Left renal pelvis (tissue), 4 donors: ENCODE data around the gene RBM22. TPM values are rescaled to one million over a fixed set of nuclear protein-coding genes. Genes with fewer than 3 reads are reported as not detected.

ENCODE experiments used
- DNase-seq, 4 donors: peaks; one replicate each; pipeline ENCODE4 v3.0.0-alpha.2; 2013; ENCODE audit warnings: low read depth in 4 of 4, low spot score in 3 of 4
- polyA plus RNA-seq, 4 donors: library from polyadenylated mRNA; unstranded; fragments of 120-200 nt; gene quantifications; one replicate each; pipeline ENCODE4 v1.2.1, GENCODE V29; 2013; ENCODE audit not compliant: insufficient read length in 4 of 4

Gene RBM22
- polyA plus RNA-seq, 4 donors = 67.4 to 85.3 (median 80.4) TPM

- DNase-seq = no peak
Measured at GRCh38 chr5:150672884-150673275, 28.0 kb downstream of the RBM22 start.

DNA sequence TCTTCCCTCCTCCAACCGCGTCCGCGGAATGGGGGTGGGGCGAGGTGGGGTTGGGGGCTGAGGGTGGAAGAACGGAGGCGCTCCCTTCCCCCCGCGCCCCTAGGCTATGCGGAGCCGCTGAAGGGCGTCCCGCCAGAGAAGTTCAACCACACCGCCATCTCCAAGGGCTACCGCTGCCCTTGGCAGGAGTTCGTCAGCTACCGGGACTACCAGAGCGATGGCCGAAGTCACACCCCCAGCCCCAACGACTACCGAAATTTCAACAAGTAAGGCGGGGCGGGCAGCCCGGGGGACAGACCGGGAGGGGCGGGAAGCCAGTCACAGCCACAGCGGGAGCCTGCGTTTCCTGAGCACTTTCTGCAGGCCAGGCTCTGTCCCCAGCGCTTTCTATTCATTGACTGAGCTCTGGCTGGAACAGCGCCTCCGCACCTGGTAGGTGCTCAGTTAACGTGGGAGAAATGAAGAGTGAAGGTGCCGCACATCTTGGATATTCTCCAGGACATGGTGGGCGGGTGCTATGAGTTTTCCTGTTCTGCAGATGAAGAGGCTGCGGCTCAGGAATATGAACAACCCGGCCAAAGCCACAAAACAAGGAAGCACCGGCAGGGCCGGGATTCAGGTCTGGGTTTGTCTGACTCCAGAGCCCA is 28.5 kb downstream of the RBM22 start:
- no peak for DNase-seq

DNA sequence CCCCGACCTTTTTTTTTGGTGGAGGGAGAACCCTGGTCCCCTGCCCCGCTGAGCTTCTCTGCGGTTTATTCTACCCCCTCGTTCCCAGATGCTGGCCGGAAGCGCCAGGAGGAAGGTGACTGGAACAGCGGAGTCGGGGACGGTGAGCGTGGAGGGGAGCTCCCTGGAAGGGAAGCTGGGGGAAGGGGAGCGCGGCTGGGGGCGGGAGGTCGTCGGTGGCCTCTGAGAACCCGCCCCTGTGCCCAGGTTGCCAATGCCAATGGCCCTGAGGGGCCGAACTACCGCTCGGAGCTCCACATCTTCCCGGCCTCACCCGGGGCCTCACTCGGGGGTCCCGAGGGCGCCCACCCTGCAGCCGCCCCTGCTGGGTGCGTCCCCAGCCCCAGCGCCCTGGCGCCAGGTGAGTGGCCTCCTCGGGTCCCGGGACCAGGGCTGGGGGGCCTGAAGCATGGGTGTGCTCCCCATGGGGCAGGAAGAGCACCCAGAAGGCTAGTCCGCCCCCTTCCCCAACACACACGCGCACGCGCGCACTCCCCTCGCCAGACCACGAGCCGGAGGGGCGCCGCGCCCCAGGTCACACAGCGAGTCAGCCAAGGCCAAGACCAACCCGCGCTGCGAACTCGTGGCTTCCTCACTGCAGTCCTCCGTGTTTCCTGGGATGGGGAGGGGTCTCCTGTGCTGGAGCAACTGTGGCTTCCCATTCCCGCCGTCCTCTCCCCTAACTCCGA is 29.2 kb downstream of the RBM22 start:
- DNase-seq = no peak

GRCh38 chr5:150670948-150671310 is 29.9 kb downstream of the RBM22 start:
- no peak for DNase-seq

- no peak for DNase-seq
Measured at GRCh38 chr5:150670275-150670947, 30.5 kb downstream of the RBM22 start.

- no peak for DNase-seq
Measured at GRCh38 chr5:150665044-150665443, 35.8 kb downstream of the RBM22 start.

DNA sequence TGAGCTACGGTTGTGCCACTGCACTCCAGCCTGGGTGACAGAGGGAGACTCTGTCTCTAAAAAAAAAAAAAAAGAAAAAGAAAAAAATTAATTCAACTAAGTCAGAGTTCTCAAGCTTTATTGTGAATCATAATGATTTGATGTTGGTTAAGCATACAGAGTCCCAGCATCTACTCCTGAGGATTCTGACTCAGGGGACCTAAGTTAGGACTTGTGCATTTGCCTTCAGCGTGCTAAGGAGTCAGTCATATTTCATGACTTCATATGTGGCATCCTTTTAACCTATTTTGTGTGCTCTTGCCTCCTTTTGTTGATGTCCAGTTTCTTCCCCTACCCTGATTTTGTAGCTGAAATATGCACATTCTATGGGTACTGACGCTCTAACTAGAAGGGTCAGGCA is 36.9 kb downstream of the RBM22 start:
- DNase-seq = no peak

- DNase-seq = no peak
Measured at GRCh38 chr5:150662731-150663516, 37.9 kb downstream of the RBM22 start.

DNA sequence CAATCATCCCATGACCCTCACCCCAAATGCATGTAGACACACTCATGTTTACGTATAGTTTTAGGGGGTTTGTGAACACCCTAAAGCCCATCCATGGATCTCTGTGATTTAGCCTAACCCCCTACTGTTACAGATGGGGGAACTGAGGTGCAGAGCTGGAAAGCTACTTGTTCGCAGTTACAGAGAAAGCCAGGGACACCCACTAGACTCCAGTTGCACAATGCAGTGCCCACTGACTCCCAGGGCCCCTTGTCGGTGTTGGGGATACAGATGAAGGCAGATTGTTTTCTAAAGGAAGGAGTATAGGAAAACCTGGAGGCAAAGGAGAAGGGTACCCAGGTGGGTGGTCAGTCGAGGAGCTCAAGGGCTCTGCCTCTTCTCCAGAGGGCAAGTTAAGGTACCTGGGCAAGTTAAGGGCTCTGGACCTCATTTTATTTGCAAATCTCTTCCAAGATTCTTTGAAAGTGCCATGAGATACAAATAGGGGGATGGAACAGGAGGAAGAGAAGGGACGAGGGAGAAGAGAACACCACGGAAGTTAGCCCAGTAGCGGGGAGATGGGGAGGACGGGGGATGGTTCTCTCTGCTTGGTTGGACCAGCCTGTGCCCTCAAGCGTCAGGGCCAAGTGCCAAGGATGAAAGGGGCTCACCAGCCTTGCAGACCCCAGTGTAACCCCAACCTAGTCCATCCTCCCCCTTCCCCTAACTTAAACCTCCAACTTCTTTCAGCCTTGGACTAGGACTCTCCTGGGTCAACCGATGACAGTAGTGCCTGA is 38.9 kb downstream of the RBM22 start:
- no peak for DNase-seq

DNA sequence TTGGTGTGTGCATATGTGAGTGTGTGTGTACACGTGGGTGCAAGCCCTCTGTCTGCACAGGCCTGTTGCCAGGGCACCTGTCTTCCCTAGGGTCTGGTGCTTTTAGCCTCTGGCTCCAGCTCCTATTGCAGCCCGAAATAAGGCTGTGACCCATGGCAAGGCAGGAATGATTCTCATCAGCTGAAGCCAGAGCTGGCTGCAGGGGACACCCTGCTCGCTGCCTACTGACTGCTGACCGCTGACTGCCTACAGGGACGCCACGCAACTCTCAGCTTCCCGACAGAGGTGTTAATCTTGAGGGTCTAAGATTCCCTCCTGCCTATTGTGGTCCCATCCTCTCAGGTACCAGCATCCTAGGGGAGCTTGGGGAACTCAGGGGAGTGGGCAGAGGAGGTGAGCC is 39.8 kb downstream of the RBM22 start, which contains the start of gene MYOZ3:
TSS of gene MYOZ3 (plus strand) at position 166 of the 400 bp plus-strand sequence. CDS start 1,691 bp downstream, outside the sequence.
- DNase-seq = no peak

DNA sequence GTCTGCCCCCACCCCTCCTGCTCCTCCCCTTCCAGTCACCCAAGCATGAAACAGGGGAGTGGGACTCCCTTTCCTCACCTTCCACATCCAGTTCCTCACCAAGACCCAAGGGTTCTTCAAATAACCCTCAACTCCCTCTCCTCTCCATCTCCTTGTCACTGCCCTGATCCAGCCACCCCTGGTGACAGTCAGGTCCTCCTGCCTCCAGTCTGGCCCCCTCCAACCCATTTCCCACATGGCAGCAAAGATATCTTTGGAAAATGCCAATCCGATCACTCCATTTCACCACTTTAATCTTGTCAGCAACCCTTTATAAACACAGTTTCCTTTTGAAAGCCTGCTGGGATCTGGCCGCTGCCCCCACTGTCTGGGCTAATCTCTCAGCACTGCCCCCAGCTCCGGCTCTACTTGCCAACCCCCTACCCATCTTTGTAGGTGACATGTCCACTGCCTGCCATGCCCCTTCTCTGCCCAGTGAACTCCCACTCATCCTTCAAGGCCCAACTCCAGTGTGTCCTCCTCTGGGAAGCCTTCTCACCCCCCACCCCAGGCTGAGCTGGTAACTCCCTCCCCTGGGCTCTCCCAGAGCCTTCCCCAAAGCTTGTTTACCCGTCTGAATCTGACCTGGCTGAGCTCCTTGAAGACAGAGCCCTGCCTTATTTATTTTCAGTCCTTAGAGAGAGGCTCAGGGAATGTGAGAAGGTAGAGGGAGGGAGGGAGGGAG is 40.6 kb downstream of the RBM22 start:
- DNase-seq = no peak

- DNase-seq = no peak
Measured at GRCh38 chr5:150659360-150660107, 41.3 kb downstream of the RBM22 start.

GRCh38 chr5:150658699-150659265 is 42.1 kb downstream of the RBM22 start:
- no peak for DNase-seq

DNA sequence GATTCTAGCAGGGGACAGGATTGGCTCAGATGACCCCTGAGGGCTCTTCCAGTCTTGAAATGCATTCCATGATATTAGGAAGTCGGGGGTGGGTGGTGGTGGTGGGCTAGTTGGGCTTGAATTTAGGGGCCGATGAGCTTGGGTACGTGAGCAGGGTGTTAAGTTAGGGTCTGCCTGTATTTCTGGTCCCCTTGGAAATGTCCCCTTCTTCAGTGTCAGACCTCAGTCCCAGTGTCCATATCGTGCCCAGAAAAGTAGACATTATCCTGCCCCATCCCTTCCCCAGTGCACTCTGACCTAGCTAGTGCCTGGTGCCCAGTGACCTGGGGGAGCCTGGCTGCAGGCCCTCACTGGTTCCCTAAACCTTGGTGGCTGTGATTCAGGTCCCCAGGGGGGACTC is 42.7 kb downstream of the RBM22 start:
- DNase-seq = no peak

DNA sequence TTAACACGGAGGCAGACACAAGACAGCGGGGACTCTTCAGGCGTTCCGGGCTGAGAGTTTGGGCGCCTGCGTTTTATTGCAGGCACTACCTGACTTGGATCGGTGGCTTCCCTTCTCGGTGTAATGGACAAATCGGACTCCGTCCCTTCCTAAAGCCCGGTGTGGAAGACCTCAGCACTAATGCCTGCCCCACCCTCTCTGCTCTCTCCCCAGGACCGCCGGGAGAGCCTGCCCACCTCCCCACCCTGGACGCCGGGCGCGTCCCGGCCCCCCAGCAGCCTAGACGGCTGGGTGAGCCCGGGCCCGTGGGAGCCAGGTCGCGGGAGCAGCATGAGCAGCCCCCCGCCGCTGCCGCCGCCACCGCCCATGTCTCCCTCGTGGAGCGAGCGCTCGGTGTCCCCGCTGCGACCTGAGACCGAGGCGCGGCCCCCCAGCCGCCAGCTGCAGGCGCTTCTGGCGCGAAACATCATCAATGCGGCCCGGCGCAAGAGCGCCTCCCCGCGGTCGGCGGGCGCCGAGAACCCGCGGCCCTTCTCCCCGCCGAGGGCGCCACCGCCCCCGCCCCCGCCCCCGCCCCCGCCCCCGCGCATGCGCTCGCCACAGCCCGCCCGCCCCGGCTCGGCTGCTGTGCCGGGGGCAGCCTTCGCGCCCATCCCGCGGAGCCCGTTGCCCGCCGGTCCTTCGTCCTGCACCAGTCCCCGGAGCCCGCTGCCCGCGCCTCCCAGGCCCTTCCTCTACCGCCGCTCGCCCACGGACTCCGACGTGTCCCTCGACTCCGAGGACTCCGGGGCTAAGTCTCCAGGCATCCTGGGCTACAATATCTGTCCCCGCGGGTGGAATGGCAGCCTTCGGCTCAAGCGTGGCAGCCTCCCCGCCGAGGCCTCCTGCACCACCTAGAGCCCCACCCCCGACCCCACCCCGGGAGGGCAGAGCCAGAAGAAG is 44.4 kb downstream of the RBM22 start:
- DNase-seq = no peak

DNA sequence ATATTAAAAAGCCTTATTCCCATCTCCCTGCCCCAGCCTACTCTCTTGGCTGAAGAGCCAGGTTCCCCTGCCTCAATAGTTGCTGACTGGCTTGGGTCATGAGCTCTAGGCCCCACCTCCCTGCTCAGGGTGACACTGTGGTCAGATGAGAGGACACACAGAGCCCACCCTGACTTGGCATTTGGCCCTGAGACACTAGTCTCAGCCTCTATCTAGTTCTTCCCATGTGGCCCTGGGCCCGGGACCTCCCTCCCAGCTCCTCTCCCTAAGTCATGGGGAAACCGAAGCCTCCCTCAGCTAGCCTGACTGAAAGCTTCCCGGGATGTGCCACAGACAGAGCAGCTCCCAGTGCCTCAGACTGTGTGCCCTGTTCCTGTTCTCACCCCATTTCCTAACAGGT is 45.6 kb downstream of the RBM22 start:
- no peak for DNase-seq

DNA sequence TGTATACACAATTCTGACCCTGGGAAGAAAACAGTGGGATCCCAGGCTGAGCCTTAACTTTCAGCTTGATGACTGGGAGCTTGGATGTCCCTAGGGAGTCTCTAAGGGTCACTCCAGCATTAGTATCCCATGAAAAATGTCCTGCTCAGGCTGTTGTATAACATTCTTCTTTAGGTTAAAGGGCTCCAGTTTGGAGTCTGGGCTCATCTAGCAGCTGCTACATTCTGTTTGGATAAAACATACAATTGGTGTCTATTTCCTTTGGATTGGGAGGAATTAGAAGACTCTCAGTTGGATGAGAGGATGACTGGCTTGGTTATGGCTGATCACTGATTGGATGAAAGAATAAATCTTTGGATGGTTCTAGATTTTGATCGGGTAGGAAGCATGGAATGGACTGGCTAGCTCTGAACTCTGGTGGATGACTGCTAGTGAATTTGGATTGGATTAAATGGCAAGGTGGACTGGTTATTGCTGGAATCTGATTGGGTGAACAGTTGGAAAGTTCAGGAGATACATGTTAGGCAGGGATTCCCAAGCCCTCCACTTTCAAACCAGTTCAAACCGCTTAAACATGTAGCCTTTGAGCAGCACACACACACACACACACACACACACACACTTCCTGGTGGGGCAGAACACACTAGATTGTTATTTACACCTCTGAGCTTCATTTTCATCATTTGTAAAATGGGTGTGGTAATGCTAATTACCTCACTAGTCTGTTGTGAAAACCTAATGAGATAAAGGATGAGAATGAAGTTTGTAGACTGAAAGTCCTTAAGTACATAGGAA is 46.9 kb downstream of the RBM22 start:
- no peak for DNase-seq
